VCaP (cell line): ENCODE measurements around the gene LPP.
A peak's percentile ranks its signal among the peaks of the same experiment; 100 is the strongest.

Experiments used
- H3K27ac ChIP-seq: fragments of 450-650 bp; 2 replicates; pipeline ENCODE4 v1.5.1; 2017
- TF ChIP-seq, protein P1 (sequence below): fragments of 450-650 bp; conservative IDR thresholded peaks from 2 replicates; pipeline ENCODE4 v1.5.1; 2017; ENCODE audit warnings: mild to moderate bottlenecking, moderate library complexity

LPP gene

DNA sequence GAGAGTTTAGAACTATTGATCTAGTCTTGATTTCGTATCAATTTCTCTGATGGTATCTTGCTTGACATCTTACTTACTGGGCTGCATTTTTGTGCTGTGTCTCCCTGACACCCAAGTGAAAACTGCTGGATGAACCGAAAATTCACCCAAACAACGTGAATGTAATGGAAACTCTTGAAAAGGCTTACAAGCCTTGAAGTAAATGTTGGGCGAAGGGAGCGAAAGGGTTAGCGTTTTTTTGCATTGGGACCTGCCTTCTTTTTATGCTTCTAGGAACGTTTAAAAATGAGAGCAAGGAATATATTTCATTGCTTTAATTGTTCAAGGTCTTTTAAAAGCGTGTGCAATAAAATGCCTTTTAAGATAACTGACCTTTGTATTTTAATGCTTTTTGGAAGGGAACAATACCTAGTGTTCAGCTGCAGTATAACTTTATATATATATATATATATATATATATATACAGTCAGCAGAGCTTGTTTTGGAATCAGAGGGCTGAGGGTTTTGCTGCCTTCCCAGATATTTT lies 94.1 kb downstream of the LPP start:
- H3K27ac ChIP-seq, result no peak overlapping the region
- TF ChIP-seq, protein P1, sequence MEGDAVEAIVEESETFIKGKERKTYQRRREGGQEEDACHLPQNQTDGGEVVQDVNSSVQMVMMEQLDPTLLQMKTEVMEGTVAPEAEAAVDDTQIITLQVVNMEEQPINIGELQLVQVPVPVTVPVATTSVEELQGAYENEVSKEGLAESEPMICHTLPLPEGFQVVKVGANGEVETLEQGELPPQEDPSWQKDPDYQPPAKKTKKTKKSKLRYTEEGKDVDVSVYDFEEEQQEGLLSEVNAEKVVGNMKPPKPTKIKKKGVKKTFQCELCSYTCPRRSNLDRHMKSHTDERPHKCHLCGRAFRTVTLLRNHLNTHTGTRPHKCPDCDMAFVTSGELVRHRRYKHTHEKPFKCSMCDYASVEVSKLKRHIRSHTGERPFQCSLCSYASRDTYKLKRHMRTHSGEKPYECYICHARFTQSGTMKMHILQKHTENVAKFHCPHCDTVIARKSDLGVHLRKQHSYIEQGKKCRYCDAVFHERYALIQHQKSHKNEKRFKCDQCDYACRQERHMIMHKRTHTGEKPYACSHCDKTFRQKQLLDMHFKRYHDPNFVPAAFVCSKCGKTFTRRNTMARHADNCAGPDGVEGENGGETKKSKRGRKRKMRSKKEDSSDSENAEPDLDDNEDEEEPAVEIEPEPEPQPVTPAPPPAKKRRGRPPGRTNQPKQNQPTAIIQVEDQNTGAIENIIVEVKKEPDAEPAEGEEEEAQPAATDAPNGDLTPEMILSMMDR, result no peak

DNA sequence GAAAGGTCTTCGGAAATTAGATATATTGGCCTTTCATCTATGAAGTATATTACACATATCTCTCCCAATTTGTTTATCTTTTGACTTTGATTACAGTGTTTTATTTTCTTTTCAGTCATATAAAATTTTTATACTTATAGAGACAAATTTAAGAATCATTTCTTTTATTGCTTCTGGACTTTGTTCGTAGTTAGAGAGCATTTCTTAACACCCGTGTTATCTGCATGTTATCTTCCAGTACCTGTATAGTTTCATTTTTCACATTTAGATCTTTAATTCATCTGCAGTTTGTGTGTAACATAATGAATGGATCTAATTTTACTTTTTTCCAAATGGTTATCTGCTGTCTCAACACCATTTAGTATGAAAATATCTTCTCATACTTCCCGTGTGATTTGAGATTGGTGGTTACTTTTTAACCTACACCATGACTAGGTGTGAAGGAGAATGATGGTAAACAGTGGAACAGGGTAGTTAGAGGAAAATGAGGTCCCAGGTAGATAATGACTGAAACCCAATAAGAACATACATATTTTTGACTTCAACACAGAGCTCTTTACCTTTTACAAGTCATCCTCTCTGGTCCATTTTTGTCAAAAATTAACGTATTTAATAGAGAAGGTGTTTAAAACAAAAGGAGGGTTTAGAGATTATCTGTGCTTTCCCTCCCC lies 99.3 kb downstream of the LPP start:
- H3K27ac ChIP-seq, result no peak overlapping the region
- TF ChIP-seq, protein P1, result no peak

DNA sequence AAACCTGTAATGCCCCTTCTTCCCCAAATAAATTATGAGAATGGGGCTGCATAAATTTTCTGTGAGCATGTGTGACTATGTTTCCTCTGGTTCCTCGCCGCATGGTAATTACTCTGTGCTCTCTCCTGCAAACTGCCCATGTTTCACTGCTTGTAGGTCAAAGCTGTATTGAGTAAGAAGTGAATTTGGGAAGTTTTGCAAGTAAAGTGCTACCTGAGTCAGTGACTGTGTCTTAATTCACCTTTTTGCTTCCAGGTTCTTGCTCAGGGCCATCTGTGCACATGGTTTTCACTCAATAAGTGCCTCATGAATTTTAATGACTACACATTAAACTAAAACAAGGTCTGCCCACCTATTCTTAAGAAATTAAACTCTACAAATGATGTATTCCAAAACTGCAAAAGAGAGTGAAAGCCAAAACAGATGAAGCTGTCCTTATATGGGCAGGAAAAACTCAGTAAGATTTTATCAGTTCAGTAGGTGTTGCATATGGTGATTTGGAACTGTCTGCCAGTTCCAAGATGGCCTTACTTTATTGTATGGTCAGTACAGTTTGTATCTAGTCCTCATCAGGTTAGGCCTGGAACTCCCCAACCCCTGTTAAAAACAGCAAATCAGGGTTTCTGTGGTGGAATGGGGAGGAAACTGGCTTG lies 100.0 kb downstream of the LPP start:
- TF ChIP-seq, protein P1, result no peak
- H3K27ac ChIP-seq, result no peak overlapping the region

DNA sequence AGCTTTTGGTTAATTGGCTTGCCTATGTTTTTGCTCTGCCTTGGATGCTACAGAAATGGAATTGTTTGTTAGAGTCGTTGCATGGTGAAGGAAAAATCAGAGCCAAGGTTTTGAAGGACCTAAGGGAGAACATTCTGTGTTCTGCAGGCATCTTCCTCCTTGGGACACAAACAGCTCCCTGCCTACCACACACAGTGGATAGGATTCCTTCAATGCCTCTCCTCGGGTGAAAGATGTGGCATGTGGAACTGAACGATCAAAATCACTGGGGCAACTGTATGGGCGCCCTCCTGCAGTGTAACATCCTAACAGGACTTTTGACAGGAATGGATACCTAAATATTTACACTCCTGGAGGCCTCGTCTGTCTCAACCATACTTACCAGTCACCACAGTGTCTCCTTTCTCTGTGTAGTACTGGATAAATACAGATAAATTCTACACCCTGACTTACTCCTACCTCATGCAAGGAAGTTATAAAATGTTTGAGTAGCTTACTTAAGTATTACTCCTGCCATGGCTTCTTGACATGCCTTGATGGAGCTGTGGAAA lies 100.6 kb downstream of the LPP start:
- no peak overlapping the region for H3K27ac ChIP-seq
- TF ChIP-seq, protein P1, result no peak

DNA sequence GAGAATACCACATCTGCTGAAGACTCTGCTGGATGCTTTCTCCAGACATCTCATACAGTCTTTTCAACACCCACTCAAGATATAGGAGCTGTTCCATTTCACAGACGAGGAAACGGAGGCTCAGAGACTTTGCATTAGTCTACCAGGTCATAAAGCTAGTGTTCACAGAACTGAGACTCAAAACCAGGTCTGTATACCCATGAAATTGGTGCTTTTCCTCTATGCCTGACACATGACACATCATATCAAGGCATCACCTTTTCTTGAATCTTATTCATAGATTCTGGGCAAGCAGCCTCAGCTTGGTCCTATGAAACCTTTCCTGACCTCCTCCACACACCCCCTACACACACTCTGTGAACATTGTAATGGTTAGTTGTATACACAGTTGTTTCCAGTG lies 101.2 kb downstream of the LPP start:
- no peak overlapping the region for H3K27ac ChIP-seq
- TF ChIP-seq, protein P1, result no peak

DNA sequence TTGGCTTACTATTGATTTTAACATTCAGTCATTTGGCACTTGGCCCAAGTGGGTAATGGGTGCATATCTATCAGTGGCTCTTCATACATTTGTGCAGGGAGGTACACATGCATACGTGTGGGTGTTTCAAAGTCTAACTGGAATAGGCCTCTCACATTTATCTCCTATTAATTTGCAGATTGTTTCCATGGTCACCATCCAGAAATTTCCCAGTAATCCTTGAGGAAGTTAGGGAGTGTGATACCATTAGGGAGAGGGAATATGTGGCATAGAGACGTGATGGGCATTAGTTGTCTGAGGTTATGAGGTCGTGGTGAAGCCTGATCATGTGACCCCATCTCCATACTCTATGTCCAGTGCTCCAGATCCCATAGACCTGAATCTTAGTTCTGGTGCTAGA lies 102.8 kb downstream of the LPP start:
- TF ChIP-seq, protein P1, result no peak
- peak overlapping the region; percentile 60 for H3K27ac ChIP-seq

DNA sequence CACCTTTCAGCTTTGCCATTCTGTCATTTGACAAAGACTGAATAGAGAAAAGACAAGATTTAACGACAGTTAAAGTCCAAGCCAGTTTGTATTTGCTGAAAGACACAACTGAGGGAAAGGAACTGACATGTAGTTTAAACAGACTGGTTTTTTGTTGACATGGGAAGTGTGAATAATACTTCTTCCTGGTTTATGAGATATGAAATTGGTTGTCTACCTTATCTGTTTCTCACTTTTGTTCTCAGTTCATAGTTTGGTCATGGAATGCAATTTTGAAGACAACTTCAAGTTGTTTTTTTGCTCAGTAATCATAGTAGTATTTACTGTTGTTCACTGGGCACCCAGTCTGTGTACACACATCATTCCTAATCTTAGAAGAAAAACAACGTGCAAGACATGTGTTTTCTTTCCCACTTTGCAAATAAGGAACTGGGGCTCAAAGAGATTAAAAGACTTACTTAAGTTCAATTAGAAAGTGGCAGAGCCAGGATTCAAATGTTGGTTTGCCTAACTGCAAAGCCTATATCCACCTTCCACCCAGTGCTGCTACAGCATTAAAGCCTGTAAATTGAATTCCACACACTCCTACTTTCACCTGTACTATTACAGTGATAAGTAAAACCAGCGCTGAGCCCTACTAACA lies 103.5 kb downstream of the LPP start:
- TF ChIP-seq, protein P1, result no peak
- peak overlapping the region; percentile 60 for H3K27ac ChIP-seq
